ENCODE measurements around the gene ABCC9.

The ABCC9 gene

GRCh38 chr12:21759737-21760136 lies 181.5 kb downstream of the ABCC9 start:
- peaks cover 2% of the 10 kb centered on the region for H3K27me3 ChIP-seq (ENCODE audit: insufficient read depth, poor library complexity, severe bottlenecking)
- TF ChIP-seq SPI1 (IDR thresholded peaks at IDR 0.05; ENCODE audit: borderline replicate concordance, low read depth) (no peak), POLR2AphosphoS5 (IDR thresholded peaks at IDR 0.05; ENCODE audit: low read depth) (no peak), GABPA (IDR thresholded peaks at IDR 0.05; ENCODE audit: low read depth) (no peak)
- TF ChIP-seq, protein P1, sequence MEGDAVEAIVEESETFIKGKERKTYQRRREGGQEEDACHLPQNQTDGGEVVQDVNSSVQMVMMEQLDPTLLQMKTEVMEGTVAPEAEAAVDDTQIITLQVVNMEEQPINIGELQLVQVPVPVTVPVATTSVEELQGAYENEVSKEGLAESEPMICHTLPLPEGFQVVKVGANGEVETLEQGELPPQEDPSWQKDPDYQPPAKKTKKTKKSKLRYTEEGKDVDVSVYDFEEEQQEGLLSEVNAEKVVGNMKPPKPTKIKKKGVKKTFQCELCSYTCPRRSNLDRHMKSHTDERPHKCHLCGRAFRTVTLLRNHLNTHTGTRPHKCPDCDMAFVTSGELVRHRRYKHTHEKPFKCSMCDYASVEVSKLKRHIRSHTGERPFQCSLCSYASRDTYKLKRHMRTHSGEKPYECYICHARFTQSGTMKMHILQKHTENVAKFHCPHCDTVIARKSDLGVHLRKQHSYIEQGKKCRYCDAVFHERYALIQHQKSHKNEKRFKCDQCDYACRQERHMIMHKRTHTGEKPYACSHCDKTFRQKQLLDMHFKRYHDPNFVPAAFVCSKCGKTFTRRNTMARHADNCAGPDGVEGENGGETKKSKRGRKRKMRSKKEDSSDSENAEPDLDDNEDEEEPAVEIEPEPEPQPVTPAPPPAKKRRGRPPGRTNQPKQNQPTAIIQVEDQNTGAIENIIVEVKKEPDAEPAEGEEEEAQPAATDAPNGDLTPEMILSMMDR (IDR thresholded peaks at IDR 0.05; ENCODE audit: insufficient read depth, low read length) = no peak
- TF ChIP-seq, protein P2, sequence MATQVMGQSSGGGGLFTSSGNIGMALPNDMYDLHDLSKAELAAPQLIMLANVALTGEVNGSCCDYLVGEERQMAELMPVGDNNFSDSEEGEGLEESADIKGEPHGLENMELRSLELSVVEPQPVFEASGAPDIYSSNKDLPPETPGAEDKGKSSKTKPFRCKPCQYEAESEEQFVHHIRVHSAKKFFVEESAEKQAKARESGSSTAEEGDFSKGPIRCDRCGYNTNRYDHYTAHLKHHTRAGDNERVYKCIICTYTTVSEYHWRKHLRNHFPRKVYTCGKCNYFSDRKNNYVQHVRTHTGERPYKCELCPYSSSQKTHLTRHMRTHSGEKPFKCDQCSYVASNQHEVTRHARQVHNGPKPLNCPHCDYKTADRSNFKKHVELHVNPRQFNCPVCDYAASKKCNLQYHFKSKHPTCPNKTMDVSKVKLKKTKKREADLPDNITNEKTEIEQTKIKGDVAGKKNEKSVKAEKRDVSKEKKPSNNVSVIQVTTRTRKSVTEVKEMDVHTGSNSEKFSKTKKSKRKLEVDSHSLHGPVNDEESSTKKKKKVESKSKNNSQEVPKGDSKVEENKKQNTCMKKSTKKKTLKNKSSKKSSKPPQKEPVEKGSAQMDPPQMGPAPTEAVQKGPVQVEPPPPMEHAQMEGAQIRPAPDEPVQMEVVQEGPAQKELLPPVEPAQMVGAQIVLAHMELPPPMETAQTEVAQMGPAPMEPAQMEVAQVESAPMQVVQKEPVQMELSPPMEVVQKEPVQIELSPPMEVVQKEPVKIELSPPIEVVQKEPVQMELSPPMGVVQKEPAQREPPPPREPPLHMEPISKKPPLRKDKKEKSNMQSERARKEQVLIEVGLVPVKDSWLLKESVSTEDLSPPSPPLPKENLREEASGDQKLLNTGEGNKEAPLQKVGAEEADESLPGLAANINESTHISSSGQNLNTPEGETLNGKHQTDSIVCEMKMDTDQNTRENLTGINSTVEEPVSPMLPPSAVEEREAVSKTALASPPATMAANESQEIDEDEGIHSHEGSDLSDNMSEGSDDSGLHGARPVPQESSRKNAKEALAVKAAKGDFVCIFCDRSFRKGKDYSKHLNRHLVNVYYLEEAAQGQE (IDR thresholded peaks at IDR 0.05; ENCODE audit: insufficient replicate concordance, low read depth) = no peak
- H3K4me3 ChIP-seq (replicated peaks; ENCODE audit: insufficient read depth, low read length) = no peak overlapping the region

DNA sequence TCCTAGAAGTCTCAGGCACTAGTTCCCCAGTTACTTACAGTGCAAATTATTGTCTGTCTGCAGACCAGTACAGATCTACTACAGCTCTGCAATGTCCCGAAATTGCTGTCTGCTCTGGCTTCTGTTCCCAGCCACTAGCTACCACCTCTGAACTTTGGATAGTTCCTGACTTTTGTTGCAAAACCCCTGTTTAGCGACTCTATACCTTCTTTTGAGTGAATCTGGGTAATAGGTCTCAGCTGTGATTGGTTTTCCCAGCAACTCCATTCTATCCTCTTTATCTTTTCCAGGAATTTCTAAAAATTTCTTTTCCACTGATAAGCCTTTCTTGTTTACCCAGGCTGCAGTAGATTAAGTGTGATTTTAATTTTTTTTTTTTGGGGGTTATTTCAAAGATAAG lies 183.5 kb downstream of the ABCC9 start:
- TF ChIP-seq SPI1 (IDR thresholded peaks at IDR 0.05; ENCODE audit: borderline replicate concordance, low read depth) (no peak), GABPA (IDR thresholded peaks at IDR 0.05; ENCODE audit: low read depth) (no peak), POLR2AphosphoS5 (IDR thresholded peaks at IDR 0.05; ENCODE audit: low read depth) (no peak)
- TF ChIP-seq, protein P1 (IDR thresholded peaks at IDR 0.05; ENCODE audit: insufficient read depth, low read length) = no peak
- TF ChIP-seq, protein P2 (IDR thresholded peaks at IDR 0.05; ENCODE audit: insufficient replicate concordance, low read depth) = no peak
- Histone ChIP-seq H3K4me3 (replicated peaks; ENCODE audit: insufficient read depth, low read length) (no peak overlapping the region), H3K27ac (replicated peaks) (no peak overlapping the region), H3K27me3 (ENCODE audit: insufficient read depth, poor library complexity, severe bottlenecking) (peaks cover 2% of the 10 kb centered on the region)
- DNase-seq (ENCODE audit: low read depth in 1 of 2, low spot score in 1 of 2) = no peak

More at GRCh38 chr12:21759737-21760136, 181.5 kb downstream of the ABCC9 start:
- no peak for DNase-seq (ENCODE audit: low read depth in 1 of 2, low spot score in 1 of 2)
- H3K27ac ChIP-seq (replicated peaks) = no peak overlapping the region

GRCh38 chr12:21756699-21757098 lies 184.5 kb downstream of the ABCC9 start:
- Histone ChIP-seq H3K27me3 (ENCODE audit: insufficient read depth, poor library complexity, severe bottlenecking) (peaks cover 2% of the 10 kb centered on the region), H3K27ac (replicated peaks) (no peak overlapping the region), H3K4me3 (replicated peaks; ENCODE audit: insufficient read depth, low read length) (no peak overlapping the region)
- DNase-seq (ENCODE audit: low read depth in 1 of 2, low spot score in 1 of 2) = no peak
- TF ChIP-seq GABPA (IDR thresholded peaks at IDR 0.05; ENCODE audit: low read depth) = no peak
- no peak for TF ChIP-seq POLR2AphosphoS5 (IDR thresholded peaks at IDR 0.05; ENCODE audit: low read depth)
- TF ChIP-seq, protein P2 (IDR thresholded peaks at IDR 0.05; ENCODE audit: insufficient replicate concordance, low read depth) = no peak
- TF ChIP-seq, protein P1 (IDR thresholded peaks at IDR 0.05; ENCODE audit: insufficient read depth, low read length) = no peak
- TF ChIP-seq SPI1 (IDR thresholded peaks at IDR 0.05; ENCODE audit: borderline replicate concordance, low read depth) = no peak

Measured in HL-60 (cell line).